Stimulated activated CD8-positive, alpha-beta memory T cell treated with anti-CD3 and anti-CD28 coated beads, Interleukin-7, amount 100 ng/mL, for 48 hours (primary cell): Measurements from ENCODE around the gene AADACL3.
"Not testable (repeated sequence)": the region's sequence is repeated elsewhere in the genome, so short reads cannot be mapped to it uniquely, and the experiment has no call there.

Source experiments
- DNase-seq, 2 donors: peaks; one replicate each; pipeline ENCODE4 v3.0.0-alpha.2; 2020; ENCODE audit warnings: low read depth in 1 of 2; ENCODE audit errors: extremely low read depth in 1 of 2

AADACL3 gene

DNA sequence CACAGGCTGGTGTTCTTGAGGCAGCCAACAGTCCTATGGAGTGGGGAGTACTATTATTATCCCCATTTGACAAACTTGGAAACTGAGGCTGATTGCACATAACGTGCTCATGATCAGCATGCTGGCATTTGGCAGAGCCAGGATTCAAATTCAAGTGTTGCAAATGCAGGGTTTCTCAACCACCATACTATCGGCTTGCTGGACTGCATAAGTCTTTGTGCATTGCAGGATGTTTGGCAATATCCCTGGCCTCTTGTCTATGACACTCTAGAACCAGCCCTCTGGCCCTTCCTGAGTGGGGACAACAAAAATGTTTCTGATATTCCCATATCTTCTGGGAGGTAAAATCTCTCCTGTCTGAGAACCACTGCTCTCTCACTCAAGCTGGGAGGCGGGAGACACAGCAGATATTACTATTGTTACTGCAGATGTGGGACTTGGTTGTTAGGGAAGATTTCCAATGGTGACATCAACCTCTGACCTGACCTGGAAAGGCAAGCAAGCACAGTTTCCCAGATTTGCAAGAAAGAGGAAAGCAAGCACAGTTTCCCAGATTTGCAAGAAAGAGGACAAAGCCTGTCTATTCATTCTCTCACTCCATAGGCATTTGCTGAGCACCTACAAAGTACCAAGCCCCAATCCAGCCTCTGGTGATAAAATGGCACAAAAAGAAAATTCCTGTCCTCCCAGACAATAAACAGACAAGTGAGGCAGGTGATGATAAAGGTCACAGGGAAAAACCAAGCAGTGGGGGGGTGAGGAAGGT lies 1.0 kb upstream of the AADACL3 start:
- DNase-seq, result no peak

DNA sequence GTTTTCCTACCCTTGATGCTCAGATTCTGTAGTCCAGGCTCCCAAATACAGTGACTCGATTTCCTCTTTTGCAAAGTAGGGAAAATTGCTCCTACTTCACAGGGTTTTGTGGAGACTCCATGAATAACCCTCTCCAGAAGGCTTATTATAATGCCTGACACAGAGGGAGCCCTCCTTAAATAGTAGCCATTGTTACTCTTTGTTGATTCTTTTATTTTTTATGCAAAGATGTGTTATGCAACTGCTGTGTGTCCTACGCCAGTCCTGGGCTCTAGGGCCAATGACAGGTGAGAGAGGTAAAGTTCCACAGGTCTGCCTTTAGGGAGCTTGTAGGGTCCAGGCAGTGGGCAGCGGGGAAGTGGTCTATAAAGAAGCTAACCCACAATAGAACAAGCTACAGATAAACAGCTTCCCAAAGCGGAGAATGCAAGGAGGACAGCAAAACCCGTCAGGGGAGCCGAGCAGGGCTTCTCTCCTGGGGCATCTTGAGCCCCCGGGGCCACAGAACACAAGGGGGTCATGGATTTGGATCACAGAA lies 1.5 kb downstream of the AADACL3 start:
- no peak for DNase-seq

DNA sequence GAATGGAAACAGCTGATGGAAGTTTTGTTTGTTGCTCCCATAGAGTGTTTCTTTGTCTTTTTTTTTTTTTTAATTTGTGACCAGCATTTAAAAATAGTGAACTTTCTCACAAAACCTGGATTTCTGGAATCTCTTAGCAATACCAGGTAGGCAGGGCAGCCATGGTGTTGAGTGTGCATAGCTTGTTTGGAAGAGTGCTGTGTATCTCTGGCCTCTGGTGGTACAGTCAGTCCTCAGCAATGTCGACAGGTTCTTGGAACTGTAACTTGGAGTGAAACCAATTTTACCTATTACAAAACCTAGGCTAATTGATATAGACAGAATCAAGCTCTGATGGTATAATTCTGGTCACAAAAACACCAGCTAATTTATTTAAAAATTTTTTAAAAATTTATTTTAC lies 6.7 kb downstream of the AADACL3 start:
- no peak for DNase-seq

DNA sequence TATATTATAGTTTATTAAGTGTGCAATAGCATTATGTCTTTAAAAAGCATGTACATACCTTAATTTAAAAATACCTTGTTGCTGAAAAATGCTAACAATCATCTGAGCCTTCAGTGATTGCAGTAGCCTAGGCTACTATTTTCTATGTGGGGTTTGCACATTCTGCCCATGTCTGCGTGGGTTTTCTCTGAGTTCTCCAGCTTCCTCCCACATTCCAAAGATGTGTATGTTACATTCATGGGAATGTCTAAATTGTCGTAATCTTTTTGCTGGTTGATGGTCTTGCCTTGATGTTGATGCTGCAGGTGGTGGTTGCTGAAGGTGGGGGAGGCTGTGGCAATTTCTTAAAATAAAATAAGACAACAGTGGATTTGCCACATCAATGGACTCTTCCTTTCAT lies 12.5 kb downstream of the AADACL3 start:
- DNase-seq, result no peak

DNA sequence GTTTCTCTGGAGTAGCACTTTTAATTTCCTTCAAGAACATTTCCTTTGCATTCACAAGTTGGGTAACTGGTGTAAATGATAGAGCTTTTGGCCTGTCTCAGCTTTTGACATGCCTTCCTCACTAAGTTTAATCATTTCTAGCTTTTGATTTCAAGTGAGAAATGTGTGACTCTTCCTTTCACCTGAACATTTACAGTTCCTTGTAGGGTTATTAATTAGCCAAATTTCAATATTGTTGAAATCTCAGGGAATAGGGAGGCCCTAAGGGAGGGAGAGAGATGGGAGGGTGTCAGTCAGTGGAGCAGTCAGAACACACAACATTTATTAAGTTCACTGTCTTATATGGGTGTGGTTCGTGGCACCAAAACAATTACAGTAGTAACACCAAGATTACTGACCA lies 14.2 kb downstream of the AADACL3 start:
- DNase-seq, result no peak

DNA sequence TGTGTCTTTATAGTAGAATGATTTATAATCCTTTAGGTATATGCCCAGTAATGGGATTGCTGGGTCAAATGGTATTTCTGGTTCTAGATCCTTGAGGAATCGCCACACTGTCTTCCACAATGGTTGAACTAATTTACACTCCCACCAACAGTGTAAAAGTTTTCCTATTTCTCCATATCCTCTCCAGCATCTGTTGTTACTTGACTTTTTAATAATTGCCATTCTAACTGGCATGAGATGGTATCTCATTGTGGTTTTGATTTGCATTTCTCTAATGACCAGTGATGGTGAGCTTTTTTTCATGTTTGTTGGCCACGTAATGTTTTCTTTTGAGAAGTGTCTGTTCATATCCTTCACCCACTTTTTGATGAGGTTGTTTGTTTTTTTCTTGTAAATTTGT lies 15.2 kb downstream of the AADACL3 start:
- not testable (repeated sequence) for DNase-seq

DNA sequence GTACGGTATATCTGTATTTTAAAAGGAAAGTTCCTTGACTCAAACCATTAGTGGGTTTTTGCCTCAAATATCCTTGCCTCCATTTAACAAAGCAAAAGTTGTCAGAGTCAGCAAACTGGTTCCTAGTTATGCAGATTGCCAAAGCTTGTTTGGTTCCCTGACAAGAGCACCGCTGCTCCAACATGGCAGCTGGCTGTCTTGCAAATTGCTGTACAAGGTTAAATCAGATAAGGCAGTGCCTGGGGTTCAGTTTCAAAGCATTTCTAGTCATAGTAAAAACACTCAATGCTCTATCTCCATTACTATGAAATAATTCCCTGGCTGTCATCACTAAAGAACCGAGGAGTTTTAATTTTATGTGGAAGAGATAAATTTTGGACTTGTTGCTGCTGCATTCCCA lies 18.7 kb downstream of the AADACL3 start:
- no peak for DNase-seq

DNA sequence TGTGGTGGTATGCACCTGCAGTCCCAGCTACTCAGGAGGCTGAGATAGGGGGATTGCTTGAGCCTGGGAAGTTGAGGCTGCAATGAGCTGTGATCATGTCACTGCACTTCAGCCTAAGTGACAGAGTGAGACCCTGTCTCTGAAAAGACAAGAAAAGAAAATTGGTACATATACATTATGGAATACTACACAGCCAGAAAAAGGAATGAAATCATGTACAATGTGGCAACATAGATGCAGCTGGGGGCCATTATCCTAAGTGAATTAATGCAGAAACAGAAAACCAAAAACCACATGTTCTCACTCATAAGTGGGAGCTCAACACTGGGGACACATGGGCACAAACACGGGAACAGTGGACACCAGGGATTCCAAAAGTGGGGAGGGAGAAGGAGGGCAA lies 23.0 kb downstream of the AADACL3 start:
- DNase-seq, result no peak

DNA sequence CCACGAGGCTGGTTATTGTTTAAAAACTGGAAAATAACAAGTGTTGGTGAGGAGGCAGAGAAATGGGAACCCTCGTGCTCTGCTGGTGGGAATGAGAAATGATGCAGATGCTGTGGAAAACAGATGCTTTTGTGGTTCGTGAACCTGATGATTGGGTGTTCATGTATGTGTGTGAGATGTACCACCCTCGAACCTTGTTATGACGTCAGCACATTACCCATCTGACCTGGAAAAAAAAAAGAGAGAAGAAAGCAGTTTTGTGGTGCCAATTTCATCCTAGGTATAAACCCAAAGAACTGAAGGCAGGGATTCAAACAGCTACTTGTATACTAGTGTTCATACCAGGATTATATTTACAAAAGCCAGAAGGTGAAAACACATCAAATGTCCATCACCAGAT lies 23.7 kb downstream of the AADACL3 start:
- no peak for DNase-seq

DNA sequence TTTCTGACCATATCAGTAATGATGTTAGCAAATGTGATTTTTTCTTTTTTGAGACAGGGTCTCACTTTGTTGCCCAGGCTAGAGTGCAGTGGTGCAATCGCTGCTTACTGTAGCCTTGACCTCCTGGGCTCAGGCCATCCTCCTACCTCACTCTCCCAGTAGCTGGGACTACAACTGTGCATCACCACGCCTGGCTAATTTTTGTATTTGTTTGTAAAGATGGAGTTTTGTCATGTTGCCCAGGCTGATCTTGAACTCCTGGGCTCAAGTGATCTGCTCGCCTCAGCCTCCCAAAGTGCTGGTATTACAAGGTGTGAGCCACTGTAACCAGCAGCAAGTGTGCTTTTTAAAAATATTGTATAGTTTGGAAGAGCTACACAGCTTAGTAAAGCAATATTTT lies 26.0 kb downstream of the AADACL3 start:
- DNase-seq, result no peak

DNA sequence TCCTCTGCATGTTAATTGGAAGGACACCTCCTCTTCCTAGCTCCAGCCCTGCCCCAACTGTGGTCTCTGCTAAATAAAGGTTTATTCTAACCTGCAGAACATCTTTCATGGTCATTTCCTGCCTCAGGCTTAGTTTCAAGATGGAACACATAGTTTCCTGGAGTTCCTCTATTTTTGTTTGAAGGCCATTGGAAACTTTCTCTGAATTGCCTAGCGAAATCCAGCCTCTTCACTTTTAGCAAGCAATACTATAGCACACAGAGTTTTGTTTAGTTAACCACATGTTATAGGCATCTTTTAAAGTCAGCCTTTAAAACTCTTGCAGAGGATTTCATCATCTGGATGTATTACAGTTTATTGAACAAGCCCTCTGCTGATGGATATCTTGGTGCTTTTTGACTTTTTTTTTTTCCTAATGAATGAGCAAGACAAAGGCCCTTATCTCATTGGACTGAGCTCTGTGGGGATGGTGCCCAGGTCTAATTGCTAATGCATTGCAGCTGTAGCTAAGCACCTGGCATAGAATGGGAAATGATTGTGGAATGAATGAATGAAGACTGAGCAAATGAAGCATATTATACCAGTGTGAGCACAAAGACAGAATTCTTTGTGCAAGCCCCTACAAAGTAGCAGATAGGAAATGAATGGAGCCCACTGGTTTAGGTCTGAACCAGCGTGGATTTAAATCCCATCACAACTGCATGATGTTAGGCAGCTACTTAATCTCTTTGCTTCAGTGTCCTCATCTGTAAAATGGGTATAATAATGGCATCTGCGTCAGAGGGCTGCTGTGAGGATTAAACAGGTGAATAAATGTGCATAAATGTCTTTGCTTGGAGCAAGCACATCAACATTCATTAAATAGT lies 29.4 kb downstream of the AADACL3 start:
- DNase-seq, result no peak

DNA sequence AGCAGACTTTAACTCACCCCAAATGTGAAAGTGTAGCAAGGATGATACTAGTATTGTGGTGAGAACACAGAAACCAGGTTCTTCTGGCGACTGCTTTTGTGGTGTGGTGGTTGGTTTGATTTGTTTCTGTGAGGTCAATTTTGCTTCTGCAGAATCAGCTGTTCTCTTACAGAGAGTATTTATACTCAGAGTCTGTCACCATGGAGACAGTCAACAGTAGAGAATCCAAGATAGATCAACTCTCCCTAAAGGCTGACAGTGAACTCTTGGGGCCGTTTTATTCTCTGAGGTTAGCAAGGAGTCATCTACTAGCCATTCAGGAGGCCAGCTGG lies 30.0 kb downstream of the AADACL3 start, which contains the start of gene CFAP107:
CFAP107 (plus strand) TSS at position 209 of the 332 bp plus-strand sequence. CDS start 231 bp downstream, outside the sequence.
- no peak for DNase-seq

DNA sequence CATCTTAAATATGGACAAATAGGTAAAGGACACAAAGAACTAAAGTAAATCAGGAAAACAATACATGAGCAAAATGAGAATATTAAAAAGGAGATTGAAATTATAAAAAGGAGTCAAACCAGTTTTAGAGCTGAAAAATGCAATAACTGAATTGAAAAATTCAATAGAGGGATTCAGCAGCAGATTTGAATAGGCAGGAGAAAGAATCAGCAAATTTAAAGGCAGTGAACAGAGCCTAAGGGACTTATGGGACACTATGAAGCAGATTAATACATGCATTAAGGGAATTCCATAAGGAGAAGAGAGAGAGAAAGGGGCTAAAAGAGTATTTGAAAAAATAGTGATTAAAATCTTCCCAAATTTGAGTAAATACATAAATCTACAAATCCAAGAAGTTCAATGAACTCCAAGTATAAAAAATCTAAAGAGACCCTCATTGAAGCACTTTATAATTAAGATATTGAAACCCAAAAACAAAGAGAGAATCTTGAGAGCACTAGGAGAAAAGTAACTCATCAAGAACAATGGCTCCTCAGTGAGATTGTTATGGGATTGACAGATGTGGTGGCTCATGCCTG lies 33.0 kb downstream of the AADACL3 start:
- no peak for DNase-seq

DNA sequence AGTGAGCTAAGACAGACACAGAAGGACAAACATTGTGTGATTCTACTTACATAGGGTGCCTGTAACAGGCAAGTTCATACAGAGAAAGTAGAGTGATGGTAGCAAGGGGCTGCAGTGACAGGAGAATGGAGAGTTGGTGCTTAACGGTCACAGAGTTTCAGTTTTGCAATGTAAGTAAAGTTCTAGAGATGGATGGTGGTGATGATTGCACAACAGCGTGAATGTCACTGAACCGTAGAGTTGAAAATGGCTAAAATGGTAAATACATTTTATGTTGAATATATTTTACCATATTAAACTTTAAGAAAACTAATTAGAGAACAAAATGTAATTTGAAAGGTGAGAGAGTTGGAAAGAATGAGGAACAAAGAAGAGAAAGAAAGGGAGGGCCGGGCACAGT lies 38.8 kb downstream of the AADACL3 start:
- no peak for DNase-seq

DNA sequence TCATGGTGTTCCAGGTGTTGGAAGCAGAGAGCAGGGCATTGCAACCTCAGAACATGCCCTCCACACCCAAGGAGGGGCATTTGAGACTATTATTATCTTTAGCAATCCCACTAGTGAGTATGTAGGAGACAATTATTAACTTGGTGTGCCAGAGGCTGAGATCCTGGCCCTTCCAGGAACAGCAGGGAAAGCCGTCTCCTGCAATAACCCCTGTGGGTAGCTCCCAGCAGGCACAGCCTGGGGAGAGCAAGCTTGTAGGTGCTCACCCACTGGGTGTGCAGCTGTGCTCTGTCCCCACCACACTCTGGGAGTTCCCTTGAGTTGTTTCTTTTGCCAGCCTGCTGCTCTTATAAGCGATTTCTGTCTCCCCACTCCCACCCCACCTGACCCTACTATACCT lies 40.4 kb downstream of the AADACL3 start:
- no peak for DNase-seq

DNA sequence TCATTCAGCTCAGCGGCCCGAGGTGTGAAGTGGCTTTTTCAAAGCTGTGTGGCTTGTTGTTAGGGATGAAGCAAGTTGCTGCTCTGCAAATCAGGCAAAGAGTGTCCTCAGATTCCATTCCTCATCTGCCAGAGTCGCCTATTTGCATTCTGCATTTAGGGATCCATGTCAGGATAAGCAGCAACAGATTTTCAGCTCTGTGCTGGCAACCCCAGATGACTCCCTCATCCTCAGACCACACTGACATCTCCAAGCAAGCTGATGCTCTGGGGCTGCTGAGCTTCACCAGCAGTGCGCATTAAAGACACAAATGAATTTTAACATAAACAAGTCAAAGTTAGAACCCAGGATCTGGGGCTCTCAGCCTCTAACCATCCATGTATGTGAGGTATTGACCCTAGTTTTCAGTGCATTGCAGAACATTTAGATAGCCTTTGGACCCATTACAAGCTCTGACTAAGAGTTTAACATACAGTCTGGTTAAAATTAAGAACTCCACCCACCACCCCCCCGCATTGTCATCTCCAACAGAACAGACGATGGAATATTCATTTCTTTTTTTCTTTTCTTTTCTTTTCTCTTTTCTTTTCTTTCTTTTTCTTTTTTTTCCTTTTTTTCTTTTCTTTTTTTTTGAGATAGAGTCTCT lies 41.0 kb downstream of the AADACL3 start:
- no peak for DNase-seq

DNA sequence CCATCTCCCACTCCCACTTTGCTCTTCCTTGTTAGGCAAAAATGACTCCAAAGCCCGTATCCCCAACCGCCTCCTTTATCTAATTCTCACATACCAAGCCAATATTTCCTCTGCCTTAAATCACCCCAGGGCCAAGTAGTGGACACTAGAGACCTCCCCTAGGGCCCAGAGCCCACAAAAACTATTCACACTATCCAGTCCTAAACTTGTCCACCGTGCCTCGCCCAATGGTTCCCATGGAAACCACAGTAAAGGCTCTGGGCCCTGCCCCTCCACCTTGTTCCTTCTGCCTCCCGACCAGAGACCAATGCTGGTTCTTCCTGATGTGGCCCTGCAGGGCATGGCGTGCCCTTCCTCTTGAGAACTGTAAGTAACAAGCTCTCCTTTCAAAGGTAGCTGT lies 41.9 kb downstream of the AADACL3 start:
- no peak for DNase-seq

DNA sequence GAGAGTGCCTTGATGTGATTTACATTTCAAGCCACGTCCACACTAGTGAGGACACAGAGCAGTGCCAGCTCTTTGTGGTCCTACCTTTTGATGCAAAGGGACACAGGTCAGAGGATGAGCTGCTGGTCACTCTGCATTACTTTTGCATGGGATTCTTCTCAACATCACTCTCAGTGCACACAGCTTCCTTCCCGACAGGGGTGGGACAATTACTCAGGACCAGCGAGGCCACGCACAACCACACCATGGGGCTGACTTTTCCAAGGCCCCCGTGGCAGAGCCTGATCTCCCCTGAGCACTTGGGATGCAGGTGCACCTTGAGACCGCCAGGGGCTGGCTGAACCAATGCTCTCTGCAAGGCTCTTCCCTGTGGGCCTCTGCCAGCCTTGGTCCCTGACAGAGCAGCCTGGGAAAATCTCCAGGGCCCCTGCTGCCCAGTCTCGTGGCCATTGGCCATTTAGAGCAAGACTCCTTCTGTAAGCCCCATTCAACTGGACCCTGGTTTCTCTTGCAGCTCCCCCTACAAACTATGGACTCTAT lies 44.4 kb downstream of the AADACL3 start:
- DNase-seq, result no peak

DNA sequence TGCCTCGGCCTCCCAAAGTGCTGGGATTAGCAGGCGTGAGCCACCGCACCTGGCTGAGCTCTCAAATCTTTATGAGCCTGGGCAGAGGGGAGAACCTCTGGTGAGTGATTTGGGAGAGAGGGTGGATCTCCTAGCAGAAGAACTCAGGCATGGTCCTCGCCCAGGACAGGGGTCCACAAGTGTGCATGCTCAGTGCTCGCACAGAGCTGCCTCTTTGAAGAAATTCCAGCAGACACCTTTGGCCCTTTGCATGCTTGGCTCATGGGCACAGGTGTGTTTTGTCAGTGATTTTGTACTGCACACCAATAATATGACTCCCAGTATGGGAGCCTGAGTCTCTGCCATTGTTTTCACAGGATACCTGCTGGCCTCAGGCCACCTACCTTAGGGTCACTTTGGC lies 45.9 kb downstream of the AADACL3 start:
- DNase-seq, result no peak

DNA sequence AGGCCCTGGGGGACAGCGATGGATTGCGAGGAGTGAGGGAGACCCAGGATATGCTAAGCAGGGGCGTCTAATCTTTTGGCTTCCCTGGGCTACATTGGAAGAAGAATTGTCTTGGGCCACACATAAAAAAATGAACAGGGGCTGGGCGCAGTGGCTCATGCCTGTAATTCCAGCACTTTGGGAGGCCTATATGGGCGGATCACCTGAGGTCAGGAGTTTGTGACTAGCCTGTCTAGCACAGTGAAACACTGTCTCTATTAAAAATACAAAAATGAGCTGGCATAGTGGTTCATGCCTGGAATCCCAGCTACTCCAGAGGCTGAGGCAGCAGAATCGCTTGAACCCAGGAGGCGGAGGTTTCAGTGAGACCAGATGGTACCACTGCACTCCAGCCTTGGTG lies 46.9 kb downstream of the AADACL3 start:
- DNase-seq, result no peak

DNA sequence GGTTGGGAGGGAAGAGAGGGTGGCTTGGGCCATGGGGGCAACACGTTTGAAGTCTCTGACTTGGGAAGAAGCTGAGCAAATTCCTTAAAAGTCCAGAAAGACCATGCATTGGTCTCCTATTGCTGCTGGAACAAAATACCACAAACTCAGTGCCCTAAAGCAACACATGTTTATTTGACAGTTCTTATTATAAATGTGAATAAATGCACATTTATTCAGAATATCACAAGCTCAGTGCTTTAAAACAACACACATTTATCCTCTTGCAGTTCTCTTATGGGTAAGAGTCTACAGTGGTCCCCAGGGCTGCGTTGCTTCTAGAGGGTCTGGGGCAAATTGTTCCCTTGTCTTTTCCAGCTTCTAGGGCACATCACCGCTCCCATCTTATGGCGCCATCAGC lies 47.6 kb downstream of the AADACL3 start:
- no peak for DNase-seq
